K562 (cell line): ENCODE measurements around the gene CYRIA. TPM values are rescaled to one million over a fixed set of nuclear protein-coding genes. Genes with fewer than 3 reads are reported as not detected.

ENCODE experiments used
- AFF4 ChIP-seq: sonication (generic); formaldehyde crosslinking; IDR thresholded peaks from 2 replicates; pipeline ENCODE4 v1.8.0; 2023; ENCODE audit warnings: mild to moderate bottlenecking, missing genetic modification reagents
- CBFA2T3 ChIP-seq: fragments of 450-650 bp; IDR thresholded peaks from 2 replicates; pipeline ENCODE4 v1.6.1; 2017
- CEBPG ChIP-seq, 3 experiments: fragments of 200-800 bp in 1 of 3; sonication (Bioruptor generic) in 1 of 3; sonication (generic) in 1 of 3; formaldehyde crosslinking in 1 of 3; IDR thresholded peaks in 2 of 3; conservative IDR thresholded peaks in 1 of 3; 2 replicates each; pipeline versions ENCODE4 v1.6.1 to v1.8.0; 2016 to 2022; ENCODE audit warnings: missing compliant biosample characterization in 2 of 3, missing genetic modification characterization in 2 of 3, mild to moderate bottlenecking in 1 of 3, missing genetic modification reagents in 1 of 3
- E2F1 ChIP-seq: sonication (generic); formaldehyde crosslinking; IDR thresholded peaks from 2 replicates; pipeline ENCODE4 v1.8.1; 2023; ENCODE audit warnings: mild to moderate bottlenecking, missing genetic modification reagents, moderate library complexity
- FOSL1 ChIP-seq: fragments of 200-800 bp; sonication (Bioruptor generic); conservative IDR thresholded peaks from 2 replicates; pipeline ENCODE4 v1.6.1; 2016; ENCODE audit warnings: missing genetic modification characterization, missing compliant biosample characterization
- FOXP4 ChIP-seq: sonication (generic); formaldehyde crosslinking; IDR thresholded peaks from 2 replicates; pipeline ENCODE4 v1.8.0; 2022; ENCODE audit warnings: mild to moderate bottlenecking, missing genetic modification reagents, borderline replicate concordance
- GABPB1 ChIP-seq: sonication (generic); formaldehyde crosslinking; IDR thresholded peaks from 2 replicates; pipeline ENCODE4 v1.8.0; 2022; ENCODE audit warnings: mild to moderate bottlenecking, missing genetic modification reagents
- HDAC8 ChIP-seq: fragments of 450-650 bp; IDR thresholded peaks from 2 replicates; pipeline ENCODE4 v1.6.1; 2016; ENCODE audit warnings: mild to moderate bottlenecking, missing genetic modification characterization, moderate library complexity, missing compliant biosample characterization
- KLF1 ChIP-seq: fragments of 450-650 bp; IDR thresholded peaks from 2 replicates; pipeline ENCODE4 v1.6.1; 2016; ENCODE audit warnings: missing genetic modification characterization, missing compliant biosample characterization
- L3MBTL2 ChIP-seq: fragments of 450-650 bp; IDR thresholded peaks from 2 replicates; pipeline ENCODE4 v1.6.1; 2016; ENCODE audit warnings: mild to moderate bottlenecking, moderate library complexity
- MAX ChIP-seq: sonication (generic); formaldehyde crosslinking; IDR thresholded peaks from 2 replicates; pipeline ENCODE4 v1.9.0; 2022; ENCODE audit warnings: mild to moderate bottlenecking, missing genetic modification reagents
- MBD2 ChIP-seq: sonication (generic); IDR thresholded peaks from 2 replicates; pipeline ENCODE4 v1.6.1; 2016; ENCODE audit warnings: low read depth, borderline replicate concordance
- MCM2 ChIP-seq: fragments of 450-650 bp; IDR thresholded peaks from 2 replicates; pipeline ENCODE4 v1.6.1; 2017; ENCODE audit warnings: low read depth, mild to moderate bottlenecking
- NFXL1 ChIP-seq: fragments of 450-650 bp; formaldehyde crosslinking; IDR thresholded peaks from 2 replicates; pipeline ENCODE4 v1.4.0; 2021; ENCODE audit warnings: mild to moderate bottlenecking
- NUFIP1 ChIP-seq: fragments of 450-650 bp; IDR thresholded peaks from 2 replicates; pipeline ENCODE4 v1.6.1; 2018; ENCODE audit not compliant: partially characterized antibody
- RNF2 ChIP-seq: sonication (generic); IDR thresholded peaks from 2 replicates; pipeline ENCODE4 v1.6.1; 2016
- STAT5B ChIP-seq: fragments of 250-450 bp; sonication (Bioruptor Pico); IDR thresholded peaks from 2 replicates; pipeline ENCODE4 v1.8.0; 2021; ENCODE audit warnings: mild to moderate bottlenecking, inconsistent platforms
- TRIM24 ChIP-seq, 2 experiments: fragments of 450-650 bp; IDR thresholded peaks; 2 replicates each; pipeline ENCODE4 v1.6.1; 2016
- ZEB2 ChIP-seq: fragments of 450-650 bp; IDR thresholded peaks from 2 replicates; pipeline ENCODE4 v1.6.1; 2016
- ZKSCAN8 ChIP-seq: fragments of 200-800 bp; sonication (Bioruptor generic); IDR thresholded peaks from 2 replicates; pipeline ENCODE4 v1.6.1; 2016; ENCODE audit warnings: missing genetic modification characterization, missing compliant biosample characterization
- ZNF589 ChIP-seq: fragments of 200-800 bp; sonication (Bioruptor generic); IDR thresholded peaks from 2 replicates; pipeline ENCODE4 v1.6.1; 2016; ENCODE audit warnings: low read depth, missing genetic modification characterization, missing compliant biosample characterization
- polyA plus RNA-seq, 8 experiments: library from polyadenylated mRNA; depleted of rRNA in 4 of 8; stranded (reverse) in 5 of 8; unstranded in 3 of 8; fragments of >200 nt; fragmentation: Nextera tagmentation in 2 of 8; fragmentation: Illumina TruSeq in 1 of 8; extraction: Ambion mirVana in 2 of 8; extraction: Trizol in 1 of 8; gene quantifications; 2 replicates each; pipeline versions ENCODE4 v1.2.1 to v1.2.3, GENCODE V29; 2011 to 2014; ENCODE audit warnings: inconsistent platforms in 1 of 8, missing spikeins in 1 of 8
- total RNA-seq, 7 experiments: library from RNA; depleted of rRNA in 6 of 7; stranded (reverse); fragments of >200 nt in 6 of 7; fragmentation: Illumina TruSeq in 2 of 7; extraction: Trizol in 2 of 7; gene quantifications; 2 replicates each; pipeline versions ENCODE4 v1.2.1 to v1.2.3, GENCODE V29; 2011 to 2021; ENCODE audit warnings: low replicate concordance in 1 of 7

Gene CYRIA
- total and polyA plus RNA-seq, 9 of the 15 experiments (the other 6 are each of a cell fraction or from before 2014, with no cell fraction given) = 0.84 to 5.6 (median 3.0) TPM

- TF ChIP-seq E2F1 (CRISPR knock-in tag) = no peak
- 0 out of 4 replicates have a peak, but pooled peaks of 1 of the 2 experiments have one; percentile 24 for TF ChIP-seq TRIM24 (IDR thresholded peaks at IDR 0.05)
- TF ChIP-seq NUFIP1 = no peak
- 0 out of 2 replicates have a peak, but pooled peaks have one; percentile 24 for TF ChIP-seq ZKSCAN8 (CRISPR knock-in tag)
- TF ChIP-seq HDAC8 (tag) = peak; percentile 60; the same call in 1 of the 2 replicates
- peak; percentile 85 for TF ChIP-seq L3MBTL2
- no peak for TF ChIP-seq MCM2
- TF ChIP-seq FOSL1 = peak; percentile 98
- TF ChIP-seq MAX = peak; percentile 50
- TF ChIP-seq STAT5B (CRISPR knock-in tag) = no peak
- 0 out of 2 replicates have a peak, but pooled peaks have one; percentile 48 for TF ChIP-seq AFF4 (CRISPR knock-in tag)
- TF ChIP-seq ZEB2 = peak; percentile 21; the same call in 1 of the 2 replicates
- no peak for TF ChIP-seq NFXL1
- no peak for TF ChIP-seq KLF1 (tag)
- TF ChIP-seq FOXP4 (CRISPR knock-in tag) = no peak
- peak; percentile 63 for TF ChIP-seq CBFA2T3
- TF ChIP-seq CEBPG (CRISPR knock-in tag; IDR thresholded peaks at IDR 0.05) = no peak; the same call in 1 of the 2 replicates
- TF ChIP-seq CEBPG (tag; conservative IDR thresholded peaks at IDR 0.05 in 1 of 2, IDR thresholded peaks at IDR 0.05 in 1 of 2) = peak in 1 of 2 experiments; percentile 63; a peak in 1 of 4 replicates
- TF ChIP-seq GABPB1 (CRISPR knock-in tag) = peak; percentile 53; the same call in 1 of the 2 replicates
- peak; percentile 50; the same call in 1 of the 2 replicates for TF ChIP-seq RNF2
- TF ChIP-seq MBD2 = peak; percentile 41; the same call in 1 of the 2 replicates
- TF ChIP-seq ZNF589 (CRISPR knock-in tag) = peak; percentile 71
Observed at GRCh38 chr2:16633621-16634430, 31.8 kb downstream of the CYRIA start (continued).
